ENCODE results near the gene WWOX. TPM values are rescaled to one million over a fixed set of nuclear protein-coding genes. Genes with fewer than 3 reads are reported as not detected.
A peak's percentile ranks its signal among the peaks of the same experiment; 100 is the strongest.

Gene WWOX
- total and polyA plus RNA-seq, 2 of the 4 experiments (the other 2 are of a cell fraction) = 2.7 to 5.4 TPM

DNA sequence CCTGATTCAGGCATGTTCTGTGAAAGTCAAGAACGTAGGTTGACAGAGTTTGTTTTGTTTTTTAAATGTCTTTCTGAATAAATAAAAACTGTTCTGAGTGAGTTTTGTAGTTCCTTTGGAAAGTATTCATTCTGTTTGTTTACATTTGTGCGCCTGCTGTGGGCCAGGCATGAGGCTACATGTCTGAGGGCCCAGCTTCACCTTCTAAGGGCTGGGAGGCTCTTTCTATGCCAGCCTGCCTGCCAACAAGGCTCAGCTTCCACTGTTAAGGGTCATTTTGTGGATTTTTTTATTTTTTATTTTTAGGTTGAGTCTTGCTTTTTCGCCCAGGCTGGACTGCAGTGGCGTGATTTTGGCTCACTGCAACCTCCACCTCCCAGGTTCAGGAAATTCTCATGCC is 6.1 kb downstream of the WWOX start:
- no peak overlapping the region for H2BK5ac ChIP-seq (ENCODE audit: low read depth, low read length, poor library complexity, severe bottlenecking)
- H2BK20ac ChIP-seq (ENCODE audit: low read depth, low read length) = no peak overlapping the region
- no TSS peak for BruUV-seq (replicated peaks)
- no peaks in the 10 kb centered on the region for H3K9me3 ChIP-seq (ENCODE audit: control insufficient read depth, insufficient read depth, low read length)
- ATAC-seq (ENCODE audit: low read depth) (peak; percentile 75), DNase-seq (no peak)
- no peak overlapping the region for H4K5ac ChIP-seq (ENCODE audit: low read depth, low read length)
- WGBS, 2 experiments (ENCODE audit: extremely low coverage in 2 of 2, insufficient read length in 1 of 2) = 50% methylated on average over 1 of the region's 4 CpGs; no CpG with 5 or more reads in 1 of the 2 experiments
- H2BK15ac ChIP-seq (ENCODE audit: low read depth, low read length) = no peak overlapping the region
- intact Hi-C loops (cut with micrococcal nuclease) = no loop called here
- no peak overlapping the region for H3K56ac ChIP-seq (ENCODE audit: extremely low read depth, insufficient read depth, low read length)
- TF ChIP-seq BHLHE40 (IDR thresholded peaks at IDR 0.05; ENCODE audit: low read depth, low read length) (no peak), POLR2A (IDR thresholded peaks at IDR 0.05; ENCODE audit: low read depth, low read length) (no peak), RAD21 (IDR thresholded peaks at IDR 0.05; ENCODE audit: low read length) (no peak), SMC3 (IDR thresholded peaks at IDR 0.05; ENCODE audit: low read depth, low read length) (no peak), CEBPB (IDR thresholded peaks at IDR 0.05; ENCODE audit: low read depth, low read length) (no peak), MAZ (IDR thresholded peaks at IDR 0.05; ENCODE audit: borderline replicate concordance, low read depth, low read length) (no peak), CHD1 (IDR thresholded peaks at IDR 0.05; ENCODE audit: low read depth, low read length) (no peak), FOS (IDR thresholded peaks at IDR 0.05; ENCODE audit: low read depth, low read length) (no peak), MXI1 (IDR thresholded peaks at IDR 0.05; ENCODE audit: borderline replicate concordance, low read depth, low read length) (no peak), MAFK (IDR thresholded peaks at IDR 0.05; ENCODE audit: low read depth, low read length) (no peak), NFE2L2 (IDR thresholded peaks at IDR 0.05; ENCODE audit: low read depth, low read length) (no peak), RFX5 (IDR thresholded peaks at IDR 0.05; ENCODE audit: low read depth, low read length) (no peak), RCOR1 (IDR thresholded peaks at IDR 0.05; ENCODE audit: insufficient replicate concordance, low read length) (no peak)
- TF ChIP-seq, protein P1, sequence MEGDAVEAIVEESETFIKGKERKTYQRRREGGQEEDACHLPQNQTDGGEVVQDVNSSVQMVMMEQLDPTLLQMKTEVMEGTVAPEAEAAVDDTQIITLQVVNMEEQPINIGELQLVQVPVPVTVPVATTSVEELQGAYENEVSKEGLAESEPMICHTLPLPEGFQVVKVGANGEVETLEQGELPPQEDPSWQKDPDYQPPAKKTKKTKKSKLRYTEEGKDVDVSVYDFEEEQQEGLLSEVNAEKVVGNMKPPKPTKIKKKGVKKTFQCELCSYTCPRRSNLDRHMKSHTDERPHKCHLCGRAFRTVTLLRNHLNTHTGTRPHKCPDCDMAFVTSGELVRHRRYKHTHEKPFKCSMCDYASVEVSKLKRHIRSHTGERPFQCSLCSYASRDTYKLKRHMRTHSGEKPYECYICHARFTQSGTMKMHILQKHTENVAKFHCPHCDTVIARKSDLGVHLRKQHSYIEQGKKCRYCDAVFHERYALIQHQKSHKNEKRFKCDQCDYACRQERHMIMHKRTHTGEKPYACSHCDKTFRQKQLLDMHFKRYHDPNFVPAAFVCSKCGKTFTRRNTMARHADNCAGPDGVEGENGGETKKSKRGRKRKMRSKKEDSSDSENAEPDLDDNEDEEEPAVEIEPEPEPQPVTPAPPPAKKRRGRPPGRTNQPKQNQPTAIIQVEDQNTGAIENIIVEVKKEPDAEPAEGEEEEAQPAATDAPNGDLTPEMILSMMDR (conservative IDR thresholded peaks at IDR 0.05; ENCODE audit: low read depth, low read length) = no peak
- TF ChIP-seq, protein P2, sequence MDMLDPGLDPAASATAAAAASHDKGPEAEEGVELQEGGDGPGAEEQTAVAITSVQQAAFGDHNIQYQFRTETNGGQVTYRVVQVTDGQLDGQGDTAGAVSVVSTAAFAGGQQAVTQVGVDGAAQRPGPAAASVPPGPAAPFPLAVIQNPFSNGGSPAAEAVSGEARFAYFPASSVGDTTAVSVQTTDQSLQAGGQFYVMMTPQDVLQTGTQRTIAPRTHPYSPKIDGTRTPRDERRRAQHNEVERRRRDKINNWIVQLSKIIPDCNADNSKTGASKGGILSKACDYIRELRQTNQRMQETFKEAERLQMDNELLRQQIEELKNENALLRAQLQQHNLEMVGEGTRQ (IDR thresholded peaks at IDR 0.05; ENCODE audit: low read depth, low read length) = no peak
- TF ChIP-seq, protein P3, sequence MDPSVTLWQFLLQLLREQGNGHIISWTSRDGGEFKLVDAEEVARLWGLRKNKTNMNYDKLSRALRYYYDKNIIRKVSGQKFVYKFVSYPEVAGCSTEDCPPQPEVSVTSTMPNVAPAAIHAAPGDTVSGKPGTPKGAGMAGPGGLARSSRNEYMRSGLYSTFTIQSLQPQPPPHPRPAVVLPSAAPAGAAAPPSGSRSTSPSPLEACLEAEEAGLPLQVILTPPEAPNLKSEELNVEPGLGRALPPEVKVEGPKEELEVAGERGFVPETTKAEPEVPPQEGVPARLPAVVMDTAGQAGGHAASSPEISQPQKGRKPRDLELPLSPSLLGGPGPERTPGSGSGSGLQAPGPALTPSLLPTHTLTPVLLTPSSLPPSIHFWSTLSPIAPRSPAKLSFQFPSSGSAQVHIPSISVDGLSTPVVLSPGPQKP (IDR thresholded peaks at IDR 0.05; ENCODE audit: borderline replicate concordance, low read depth, low read length) = no peak
- H3K27ac ChIP-seq (ENCODE audit: insufficient read depth, low read length) = no peak overlapping the region
- POLR2A ChIA-PET (ENCODE audit: unreplicated experiment) = no interaction called here
- no peak overlapping the region for H2AK9ac ChIP-seq (replicated peaks; ENCODE audit: low read depth, low read length, poor library complexity)
- H2AK5ac ChIP-seq (ENCODE audit: low read depth, low read length) = no peak overlapping the region
- dilution Hi-C loops (cut with HindIII; ENCODE audit: low sequenced_read_pairs, unreplicated experiment) = no loop called here
- H3K9ac ChIP-seq (ENCODE audit: low read depth, low read length) = no peak overlapping the region
- in situ Hi-C loops (cut with MboI; ENCODE audit: low sequenced_read_pairs) = no loop called here
- H3K27me3 ChIP-seq (ENCODE audit: control insufficient read depth, insufficient read depth, low read length) = no peaks in the 10 kb centered on the region
- H3K4me3 ChIP-seq (ENCODE audit: insufficient read depth, low read depth, low read length) = no peak overlapping the region
- no peak overlapping the region for H2BK120ac ChIP-seq (ENCODE audit: low read depth, low read length)
- H4K8ac ChIP-seq (ENCODE audit: low read depth in 2 of 2, low read length in 2 of 2) = no peak overlapping the region
- H4K91ac ChIP-seq (ENCODE audit: insufficient read depth, low read depth, low read length) = no peak overlapping the region
- no peak overlapping the region for H3K14ac ChIP-seq (replicated peaks; ENCODE audit: low read depth, low read length)
- no peak overlapping the region for H2AFZ ChIP-seq (replicated peaks; ENCODE audit: low read length, poor library complexity)
- H3K4ac ChIP-seq (ENCODE audit: low read depth, low read length) = no peak overlapping the region
- H3K18ac ChIP-seq (ENCODE audit: low read depth, low read length) = no peak overlapping the region
- no peaks in the 10 kb centered on the region for H4K20me1 ChIP-seq (ENCODE audit: insufficient read depth, low read length)
- no peak overlapping the region for H3K4me2 ChIP-seq (ENCODE audit: low read depth, low read length)
- CTCF ChIA-PET = no interaction called here
- H3K9me1 ChIP-seq (ENCODE audit: insufficient read depth, low read length) = no peaks in the 10 kb centered on the region; the same call in 1 of the 2 replicates
- no peak overlapping the region for H3K23ac ChIP-seq (ENCODE audit: low read depth, low read length)
- H3K79me1 ChIP-seq (ENCODE audit: low read depth in 1 of 2, low read length in 2 of 2) = no peaks in the 10 kb centered on the region
- H3K4me1 ChIP-seq (ENCODE audit: control insufficient read depth, insufficient read depth, low read length) = peaks cover 3% of the 10 kb centered on the region; the same call in 1 of the 2 replicates
- H3K36me3 ChIP-seq (ENCODE audit: control insufficient read depth, insufficient read depth, low read length) = no peaks in the 10 kb centered on the region
